NCI-H1417 treated with DMSO at 0.1 percent for 48 hours (cell line): ENCODE data around the gene PLEK.
"Not testable (repeated sequence)": the region's sequence is repeated elsewhere in the genome, so short reads cannot be mapped to it uniquely, and the experiment has no call there.

Source experiments
- DNase-seq: peaks from one replicate; lab custom pipeline; 2025; lab: John Stamatoyannopoulos, UW

PLEK gene

DNA sequence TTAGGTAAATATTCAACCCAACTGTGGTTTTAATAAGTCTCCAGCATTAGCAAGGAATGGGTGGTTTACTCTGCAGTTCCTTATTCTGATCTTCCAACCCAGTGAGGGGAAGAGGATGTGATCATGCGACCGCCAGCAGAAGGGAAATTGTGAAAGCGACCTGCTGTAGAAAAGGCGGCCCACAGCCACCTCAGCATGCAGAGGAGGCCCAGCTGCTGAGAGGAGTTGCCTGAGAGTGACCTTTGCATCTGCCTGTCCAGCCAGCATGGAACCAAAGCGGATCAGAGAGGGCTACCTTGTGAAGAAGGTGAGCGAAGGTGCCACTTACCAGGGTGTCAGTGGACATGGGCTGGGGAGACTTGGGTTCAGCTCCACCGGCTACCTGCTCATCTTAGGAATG is at the start of gene PLEK:
PLEK (plus strand) TSS at position 196 of the 400 bp plus-strand sequence; CDS start at position 266, 70 bp downstream.
- no peak for DNase-seq

DNA sequence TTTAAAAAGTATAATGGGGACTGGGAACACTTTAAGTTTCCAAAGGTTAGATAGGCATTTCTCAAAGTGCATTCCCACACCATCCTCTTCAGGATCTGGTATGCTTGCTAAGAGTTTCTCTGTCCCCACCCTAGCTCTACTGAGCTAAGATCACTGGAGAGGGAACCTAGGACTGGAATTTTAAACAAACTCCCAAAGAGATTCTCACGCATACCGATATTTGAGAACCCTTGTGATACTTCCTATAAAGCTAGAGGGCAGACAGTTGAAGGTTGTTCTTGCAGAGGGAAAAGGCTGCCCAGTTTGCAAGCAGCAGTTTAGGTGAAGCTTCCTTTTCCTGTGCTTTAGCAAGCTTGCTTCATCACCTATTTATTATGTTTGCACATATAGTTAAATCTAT is 49.0 kb upstream of the PLEK start:
- DNase-seq: no peak

GRCh38 chr2:68317971-68318913 is 46.8 kb upstream of the PLEK start:
- no peak for DNase-seq

DNA sequence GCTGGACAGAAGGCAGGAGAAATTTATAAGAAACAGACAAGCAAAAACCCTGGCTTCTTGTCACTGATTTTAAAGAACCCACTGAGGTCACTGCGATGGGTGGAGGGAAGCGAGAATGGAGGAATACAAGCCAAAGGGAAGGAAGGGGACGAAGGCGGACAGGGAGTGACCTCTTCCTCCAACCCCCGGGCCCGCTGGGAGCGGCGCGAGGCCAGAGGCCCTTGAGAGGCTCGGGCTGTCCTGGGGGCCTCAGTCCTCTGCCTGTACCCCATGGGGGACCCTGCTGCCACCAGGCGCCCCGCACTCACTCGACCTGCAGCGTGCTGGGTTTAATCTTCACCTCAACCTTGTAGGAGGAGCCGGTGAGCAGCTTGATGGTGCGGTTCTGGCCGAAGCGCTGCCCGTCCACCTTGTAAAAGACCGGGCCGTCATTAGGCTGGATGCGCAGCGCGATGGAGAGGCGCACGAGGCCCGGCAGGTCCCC is 46.1 kb upstream of the PLEK start:
- no peak for DNase-seq

DNA sequence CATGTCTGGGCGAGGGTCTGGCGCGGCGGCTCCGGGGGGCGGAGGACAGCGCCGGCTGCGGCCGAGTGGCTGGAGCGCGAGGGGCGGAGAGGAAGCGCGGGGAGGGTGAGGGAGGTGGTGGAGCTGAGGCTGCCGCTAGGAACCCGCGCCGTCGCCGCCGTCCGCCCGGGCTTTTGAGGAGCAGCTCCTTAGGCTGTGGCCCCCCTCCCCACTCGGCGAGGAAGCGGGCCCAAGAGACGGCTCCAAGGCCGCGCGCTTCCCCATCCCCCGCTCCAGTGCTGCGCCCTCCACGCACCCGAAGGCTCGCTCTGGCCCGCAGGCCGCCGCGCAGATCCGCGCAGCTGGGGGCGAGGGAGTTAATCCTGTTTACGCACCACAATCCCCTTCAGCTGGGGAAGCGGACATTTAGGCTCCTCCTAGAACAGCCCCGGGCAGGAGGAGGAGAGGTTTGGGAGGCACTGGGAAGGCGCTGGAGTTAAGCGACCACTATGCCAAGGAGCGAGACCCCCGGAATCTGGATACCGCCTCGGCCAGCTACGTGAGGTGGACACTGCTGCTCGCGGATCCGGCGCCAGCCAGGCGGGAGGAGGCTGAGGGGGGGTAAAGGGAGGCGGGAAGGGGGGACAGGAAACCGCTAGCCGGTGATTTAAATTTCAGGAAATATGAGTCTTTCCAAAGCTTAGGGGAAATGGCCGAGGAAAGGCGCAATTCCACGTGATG is 45.5 kb upstream of the PLEK start, which contains the start of gene CNRIP1:
CNRIP1 (minus strand) TSS at position 552 of the 720 bp plus-strand sequence; CDS start at position 3, 549 bp downstream.
- peak; percentile 35 for DNase-seq

GRCh38 chr2:68320118-68320641 is 44.9 kb upstream of the PLEK start:
- DNase-seq: peak; percentile 59

DNA sequence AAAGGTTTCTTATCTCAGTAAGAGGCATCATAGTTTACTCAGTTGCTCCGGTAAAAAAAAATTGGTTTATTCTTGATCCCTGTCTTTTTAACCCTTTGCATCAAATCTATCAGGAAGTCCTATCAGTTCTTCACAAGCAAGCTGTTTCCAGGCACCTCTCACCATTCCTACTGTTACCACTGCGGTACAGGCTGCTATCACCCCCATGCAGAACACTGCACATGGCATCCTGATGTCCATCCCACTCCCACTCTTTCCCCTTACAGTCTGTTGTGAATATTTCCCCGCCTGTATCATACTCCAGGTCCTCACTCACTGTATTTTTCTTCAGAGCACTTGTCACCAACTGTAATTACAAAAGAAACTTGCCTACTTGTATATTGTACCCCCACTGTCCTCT is 40.0 kb upstream of the PLEK start:
- DNase-seq: no peak

DNA sequence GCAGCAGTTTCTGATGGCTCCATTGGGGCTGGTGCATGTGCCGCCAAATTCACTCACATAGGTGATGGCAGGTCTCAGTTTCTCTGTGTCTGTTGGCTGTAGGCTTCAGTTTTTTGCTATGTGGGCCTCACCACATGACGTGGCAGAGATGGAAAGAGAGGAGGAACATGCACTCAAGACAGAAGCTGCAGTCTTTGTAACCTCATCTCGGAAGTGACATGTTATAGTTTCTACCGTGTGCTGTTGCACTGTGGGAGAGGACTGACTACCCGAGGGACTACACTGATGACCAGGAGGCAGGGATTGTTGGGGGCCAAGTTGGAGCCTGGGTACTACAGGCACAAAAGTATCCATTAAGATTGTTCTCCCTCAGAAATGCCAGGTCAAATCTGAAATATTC is 36.2 kb upstream of the PLEK start:
- DNase-seq: no peak

DNA sequence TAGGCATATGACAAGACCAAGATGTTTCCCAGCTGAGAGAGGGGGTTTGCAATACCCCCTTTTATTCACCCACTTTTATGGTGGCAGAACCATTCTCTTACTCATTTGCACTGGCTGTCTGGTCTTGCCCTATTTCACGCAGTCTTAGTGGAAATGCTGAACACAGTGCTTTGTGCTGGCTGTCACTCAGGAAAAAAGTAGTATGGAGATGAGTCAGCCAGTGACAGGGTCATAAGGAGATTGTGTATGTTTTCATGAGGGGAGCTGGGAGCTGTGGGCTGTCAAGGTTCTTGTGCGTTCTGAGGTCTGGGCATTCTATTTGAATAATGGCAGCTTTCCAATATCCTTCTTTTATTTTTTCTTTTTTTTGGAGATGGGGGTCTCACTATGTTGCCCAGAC is 34.4 kb upstream of the PLEK start:
- no peak for DNase-seq

DNA sequence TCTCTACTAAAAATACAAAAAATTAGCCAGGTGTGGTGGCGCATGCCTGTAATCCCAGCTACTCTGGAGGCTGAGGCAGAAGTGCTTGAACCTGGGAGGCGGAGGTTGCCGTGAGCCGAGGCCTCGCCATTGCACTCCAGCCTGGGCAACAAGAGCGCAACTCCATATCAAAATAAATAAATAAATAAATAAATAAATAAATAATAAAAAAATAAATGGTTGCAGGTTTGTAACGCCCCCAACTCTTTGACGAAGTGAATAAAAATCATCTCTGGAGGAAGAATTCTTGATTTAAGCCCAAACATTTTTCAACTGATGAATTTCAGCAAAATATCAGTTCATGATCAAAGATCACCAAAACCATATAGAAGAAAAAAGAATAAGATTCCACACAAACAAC is 32.1 kb upstream of the PLEK start:
- no peak for DNase-seq

DNA sequence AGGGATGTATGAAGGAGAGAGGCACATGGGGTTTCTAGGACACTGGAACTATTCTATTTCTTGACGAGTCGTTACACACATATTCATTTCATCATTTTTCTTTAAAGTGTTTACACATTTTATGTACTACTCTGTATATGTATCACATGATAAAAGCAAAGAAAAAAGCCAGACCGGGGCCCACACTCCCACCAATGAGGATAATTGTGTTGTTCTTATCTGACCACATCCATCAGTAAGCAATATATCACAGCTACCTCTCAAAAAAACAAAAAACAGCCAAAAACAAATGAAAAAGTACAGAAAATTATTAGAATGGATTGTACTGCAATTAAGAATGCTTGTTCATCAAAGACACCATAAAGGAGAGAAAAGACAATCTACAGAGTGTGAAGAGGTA is 31.2 kb upstream of the PLEK start:
- no peak for DNase-seq

DNA sequence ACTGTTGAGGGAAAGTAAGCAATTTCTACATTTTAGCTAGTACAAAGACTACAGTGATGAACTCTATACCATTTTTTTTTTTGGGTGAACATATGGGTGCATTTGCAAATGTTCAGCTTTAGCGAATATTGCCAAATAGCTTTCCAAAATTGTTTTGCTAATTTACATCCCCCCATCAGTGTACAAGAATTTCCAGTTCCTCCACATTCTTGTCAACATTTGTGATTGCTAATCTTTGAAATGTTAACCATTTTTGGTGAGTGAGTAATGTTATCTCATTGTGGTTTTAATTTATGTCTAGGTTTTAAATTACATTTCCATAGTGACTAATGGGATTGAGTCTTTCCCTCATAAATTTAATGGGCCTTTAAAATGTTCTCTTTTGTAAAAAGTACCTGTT is 28.9 kb upstream of the PLEK start:
- no peak for DNase-seq

DNA sequence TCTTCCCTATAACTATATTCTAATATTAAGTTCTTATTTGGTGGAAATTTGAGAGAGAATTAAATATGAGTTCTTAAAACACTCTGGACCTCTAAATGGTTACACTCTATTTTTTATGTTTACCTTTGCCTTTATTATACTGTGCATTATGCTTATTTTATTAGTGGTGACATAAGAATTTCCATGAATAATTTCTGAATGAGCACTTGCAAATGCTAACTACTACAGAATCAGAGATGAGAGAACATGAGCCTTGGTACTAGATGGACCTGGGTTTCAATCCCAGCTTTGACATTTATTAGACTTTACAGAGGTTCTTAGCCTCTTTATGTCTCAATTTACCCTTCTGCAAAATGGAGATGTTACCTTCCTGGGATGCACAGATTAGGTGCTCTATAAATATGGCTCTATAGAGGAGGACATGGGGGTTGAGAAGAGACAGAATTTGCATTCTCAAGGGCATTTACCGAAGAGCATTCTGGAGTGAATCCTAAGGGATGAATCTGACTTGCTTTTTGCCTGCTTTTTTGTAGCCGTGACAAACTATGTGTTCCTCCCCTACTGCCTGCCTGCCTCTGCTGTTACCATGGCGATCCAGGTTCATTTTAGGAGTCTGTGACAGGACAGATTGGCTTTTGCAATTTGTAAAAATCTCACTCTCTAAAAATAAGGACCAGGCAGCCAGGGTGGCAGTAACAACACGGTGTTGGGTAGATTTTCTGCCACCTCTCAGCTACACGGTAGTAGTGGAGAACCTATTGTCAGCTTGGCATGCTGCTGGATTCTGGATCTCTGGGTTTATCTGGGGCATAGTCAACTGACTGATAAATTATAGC is 24.6 kb upstream of the PLEK start:
- DNase-seq: no peak

- DNase-seq: no peak
These were observed 24.1 kb upstream of the PLEK start for GRCh38 chr2:68341062-68341329.

DNA sequence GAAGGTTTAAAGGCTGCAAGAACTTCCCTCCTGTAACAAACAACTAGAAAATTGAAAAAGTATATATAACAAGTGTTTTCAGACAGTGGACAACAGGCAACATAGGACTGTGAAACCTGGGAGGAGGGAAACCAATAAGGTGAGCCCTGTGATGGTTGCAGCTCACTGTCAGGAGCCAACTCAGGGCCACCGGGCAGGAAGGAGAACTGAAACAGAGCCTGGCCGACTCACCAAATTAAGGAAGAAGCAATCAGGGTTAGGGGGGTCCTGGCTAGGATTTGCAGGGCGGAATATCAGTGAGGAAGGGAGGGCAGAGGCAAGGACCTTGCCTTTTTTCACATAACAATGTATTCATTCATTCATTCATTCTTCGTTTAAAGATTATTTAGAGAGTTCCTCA is 23.5 kb upstream of the PLEK start:
- DNase-seq: no peak

DNA sequence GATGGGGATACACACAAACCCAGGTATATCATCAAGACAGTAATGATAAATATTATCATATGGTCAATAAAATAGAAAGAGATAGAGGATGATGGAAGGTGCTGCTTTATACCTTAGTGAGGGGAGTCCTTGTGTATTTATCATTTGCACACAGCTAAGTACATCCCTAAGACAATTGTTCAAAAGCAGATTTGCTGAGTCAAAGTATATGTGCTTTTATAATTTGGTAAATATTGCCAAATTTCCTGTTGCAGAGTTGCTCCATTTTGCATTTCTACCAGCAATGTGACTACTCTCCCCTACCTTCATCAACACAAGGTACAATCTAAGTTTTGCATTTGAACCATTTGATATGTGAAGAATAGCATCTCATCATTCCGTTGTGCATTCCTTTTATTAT is 22.6 kb upstream of the PLEK start:
- no peak for DNase-seq

GRCh38 chr2:68344031-68344430 is 21.1 kb upstream of the PLEK start:
- DNase-seq: no peak

GRCh38 chr2:68345129-68345875 is 19.8 kb upstream of the PLEK start:
- DNase-seq: no peak

GRCh38 chr2:68349091-68349490 is 16.0 kb upstream of the PLEK start:
- DNase-seq: not testable (repeated sequence)

DNA sequence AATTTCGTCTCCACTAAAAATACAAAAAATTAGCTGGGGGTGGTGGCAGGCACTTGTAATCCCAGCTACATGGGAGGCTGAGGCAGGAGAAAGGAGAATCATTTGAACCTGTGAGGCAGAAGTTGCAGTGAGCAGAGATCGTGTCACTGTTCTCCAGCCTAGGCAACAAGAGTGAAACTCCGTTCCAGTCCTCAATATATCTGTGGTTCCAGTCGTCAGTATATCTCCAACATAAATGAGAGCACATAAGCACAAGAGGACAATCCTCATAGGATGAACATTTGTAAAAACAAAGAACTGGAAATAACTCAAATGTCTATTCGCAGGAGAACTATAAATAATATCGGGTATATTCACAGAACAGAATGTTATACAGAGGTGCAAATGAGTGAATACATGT is 13.1 kb upstream of the PLEK start:
- no peak for DNase-seq

DNA sequence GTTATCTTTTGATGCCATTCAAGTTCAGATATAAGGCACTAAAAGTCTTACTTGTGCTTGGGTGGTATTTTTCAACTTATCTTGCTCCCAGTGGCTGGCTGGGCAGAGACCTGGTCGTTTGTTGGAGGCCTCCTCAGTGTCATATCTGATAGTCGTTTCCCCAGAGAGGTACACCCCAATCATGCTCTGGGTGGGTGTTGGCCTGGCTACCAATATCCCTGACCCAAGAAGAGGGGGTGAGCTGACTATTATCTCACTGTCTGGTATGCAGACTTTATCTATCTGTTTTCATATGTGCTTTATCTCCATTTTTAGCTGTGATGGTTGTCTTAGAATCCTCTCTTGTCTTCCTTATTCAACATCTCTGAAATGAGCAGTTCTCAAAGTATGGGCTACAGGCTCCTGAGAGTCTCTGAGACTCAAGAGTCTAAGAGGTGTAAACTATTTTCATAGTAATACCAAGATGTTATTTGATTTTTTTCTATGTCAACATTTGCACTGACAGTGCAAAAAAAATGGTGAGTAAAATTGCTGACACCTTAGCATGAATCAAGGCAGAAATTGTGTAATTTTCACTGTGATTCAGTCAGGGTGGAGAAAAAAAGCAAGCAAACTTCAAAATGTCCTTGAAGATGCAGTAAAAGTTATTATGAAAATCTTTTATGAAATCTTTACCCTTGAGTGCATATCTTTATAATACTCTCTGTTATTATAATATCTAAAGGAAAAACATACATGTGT is 12.3 kb upstream of the PLEK start:
- DNase-seq: no peak
